Inflammatory macrophage treated with lipopolysaccharide for 4 hours (primary cell): Measurements from ENCODE around the gene OR7D2.

ENCODE experiments used
- DNase-seq: peaks from one replicate; pipeline ENCODE4 v3.0.0-alpha.2; 2020

The OR7D2 gene

GRCh38 chr19:9178901-9179300, at the start of gene OR7D2:
OR7D2 (plus strand) TSS chr19:9178979; CDS start chr19:9185782, 6,803 bp downstream.
- no peak for DNase-seq

DNA sequence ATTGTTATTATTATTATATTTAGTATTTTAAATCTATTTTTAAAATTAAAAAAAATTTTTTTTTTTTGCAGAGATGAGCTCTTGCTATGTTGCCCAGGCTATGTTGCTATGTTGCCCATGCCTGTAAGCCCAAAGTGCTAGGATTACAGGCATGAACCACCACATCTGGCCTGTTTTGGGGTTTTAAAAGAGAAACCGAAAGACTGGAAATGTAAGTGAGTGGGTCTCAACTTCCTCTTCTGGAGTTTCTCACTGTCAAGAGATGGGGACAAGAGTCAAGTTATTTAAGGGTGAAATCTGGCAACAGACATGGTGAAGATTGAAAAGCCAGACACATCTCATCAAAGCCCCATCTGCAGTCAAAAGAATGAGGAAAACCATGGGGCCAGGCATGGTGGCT, 47.8 kb upstream of the OR7D2 start:
- peak; percentile 84 for DNase-seq

- no peak for DNase-seq
Measured at GRCh38 chr19:9132422-9132821, 46.4 kb upstream of the OR7D2 start.

DNA sequence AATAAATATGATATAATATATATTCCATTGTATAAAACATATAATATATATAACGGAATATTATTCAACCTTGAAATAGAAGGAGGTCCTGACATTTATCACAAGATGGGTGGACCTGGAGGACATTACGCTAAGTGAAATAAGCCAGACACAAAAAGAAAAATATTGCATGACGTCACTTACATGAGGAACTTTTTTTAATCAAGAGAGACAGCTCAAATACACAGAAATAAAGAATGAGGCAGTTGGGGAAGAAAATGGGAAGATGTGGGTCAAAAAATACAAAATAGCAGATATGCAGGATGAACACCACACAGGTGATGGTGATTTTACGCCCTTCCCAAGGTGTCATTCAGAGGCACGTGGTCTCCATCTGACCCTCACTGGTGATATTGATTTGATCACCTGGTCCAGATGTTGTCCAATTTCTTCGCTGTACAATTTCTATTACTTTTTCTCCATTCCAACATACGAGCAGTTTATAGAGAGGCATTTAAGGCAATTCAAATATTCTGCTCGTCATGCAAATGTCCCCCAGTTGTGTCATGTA, 39.1 kb upstream of the OR7D2 start:
- DNase-seq, result no peak

DNA sequence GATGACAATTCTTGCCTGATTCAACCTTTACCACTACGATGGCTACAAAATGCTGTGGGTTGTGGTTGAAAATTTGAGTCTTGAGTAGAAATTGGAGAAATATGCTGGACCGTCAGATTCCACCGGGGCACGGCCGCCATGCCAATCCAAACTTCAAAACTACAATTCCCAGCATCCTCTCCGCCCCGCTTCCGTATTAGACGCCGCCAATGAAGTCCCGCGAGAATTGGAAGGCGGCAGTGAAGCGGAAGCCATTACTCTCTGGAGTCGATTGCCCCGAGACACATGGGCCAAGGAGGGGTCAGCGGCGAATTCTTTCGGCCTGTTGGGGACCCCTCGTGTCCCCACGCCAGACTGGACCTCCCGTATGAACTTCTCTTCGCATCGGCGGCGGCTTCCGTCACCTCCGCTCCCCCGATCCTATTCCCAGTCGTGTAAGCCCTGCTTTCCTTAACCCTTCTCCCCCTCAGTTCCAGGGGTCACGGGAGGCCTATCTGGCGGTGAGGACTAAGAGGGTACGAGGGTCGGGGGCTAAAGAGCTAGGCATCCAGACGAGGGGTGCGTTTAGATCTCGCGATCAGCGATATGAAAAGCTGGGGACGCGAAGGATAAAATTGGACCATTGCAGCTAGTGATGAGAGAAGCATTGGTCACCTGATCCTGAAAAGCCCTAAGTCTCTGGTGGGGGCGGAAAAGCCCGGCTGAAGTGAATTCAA, 38.5 kb upstream of the OR7D2 start, which contains the start of gene ZNF317:
Gene ZNF317, plus strand, starts transcription at position 239 of the 716 bp plus-strand sequence. CDS start 15,620 bp downstream, outside the sequence.
- peak; percentile 97 for DNase-seq

DNA sequence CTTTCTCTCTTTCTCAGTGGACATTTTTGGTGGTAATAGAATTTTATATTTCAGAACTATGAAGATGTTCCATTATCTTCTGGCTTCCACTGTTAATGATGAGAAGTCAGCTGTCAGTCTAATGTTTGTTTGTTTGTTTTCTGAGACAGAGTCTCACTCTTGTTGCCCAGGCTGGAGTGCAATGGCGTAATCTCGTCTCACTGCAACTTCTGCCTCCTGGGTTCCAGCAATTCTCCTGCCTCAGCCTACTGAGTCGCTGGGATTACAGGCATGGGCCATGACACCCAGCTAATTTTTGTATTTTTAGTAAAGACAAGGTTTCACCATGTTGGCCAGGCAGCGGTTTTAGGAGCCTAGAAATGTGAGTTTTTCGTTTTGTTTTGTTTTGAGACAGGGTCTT, 33.9 kb upstream of the OR7D2 start:
- no peak for DNase-seq

DNA sequence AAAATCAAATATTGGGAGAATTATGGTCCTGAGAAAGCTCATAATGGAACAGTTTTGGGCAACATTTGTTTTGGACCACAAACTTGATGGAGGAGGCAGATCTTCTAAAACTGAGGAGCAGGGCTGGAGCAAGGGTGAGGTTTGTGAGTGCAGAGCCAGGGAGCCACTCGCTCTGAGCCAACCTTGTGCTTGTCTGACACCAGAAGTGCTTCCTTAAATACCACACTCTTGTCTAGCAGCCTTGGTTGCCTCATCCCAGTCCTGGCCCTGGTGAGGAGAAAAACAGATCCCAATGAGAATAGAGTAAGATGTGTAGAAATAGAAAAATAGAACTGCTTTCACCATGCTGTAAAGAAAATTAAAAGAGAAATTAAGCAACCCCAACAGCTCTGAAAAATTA, 31.9 kb upstream of the OR7D2 start:
- DNase-seq, result no peak

- DNase-seq, result no peak
Measured at GRCh38 chr19:9148697-9149096, 30.1 kb upstream of the OR7D2 start.

GRCh38 chr19:9149997-9150396, 28.8 kb upstream of the OR7D2 start:
- DNase-seq, result no peak

GRCh38 chr19:9150650-9151049, 28.1 kb upstream of the OR7D2 start:
- no peak for DNase-seq

GRCh38 chr19:9151367-9151766, 27.4 kb upstream of the OR7D2 start:
- no peak for DNase-seq

DNA sequence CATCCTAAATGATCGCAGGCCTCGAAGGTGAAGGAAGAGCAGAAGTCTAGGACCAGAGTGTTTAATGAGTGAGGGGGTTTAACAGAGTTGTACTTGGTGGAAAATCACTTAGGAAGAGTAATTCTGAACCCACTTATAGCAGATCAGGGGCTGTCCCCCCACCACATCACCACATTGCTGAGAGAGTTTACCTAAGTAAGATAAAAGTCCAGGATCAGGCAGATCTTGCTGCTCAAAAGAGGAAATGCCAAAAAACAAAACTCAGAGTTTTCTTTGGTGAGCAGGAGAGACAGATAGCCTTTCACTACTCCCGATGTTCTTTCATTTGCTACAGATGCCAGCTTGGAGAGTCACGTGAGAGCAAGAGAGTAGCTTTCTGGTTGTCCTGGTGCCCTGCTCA, 23.2 kb upstream of the OR7D2 start:
- no peak for DNase-seq

DNA sequence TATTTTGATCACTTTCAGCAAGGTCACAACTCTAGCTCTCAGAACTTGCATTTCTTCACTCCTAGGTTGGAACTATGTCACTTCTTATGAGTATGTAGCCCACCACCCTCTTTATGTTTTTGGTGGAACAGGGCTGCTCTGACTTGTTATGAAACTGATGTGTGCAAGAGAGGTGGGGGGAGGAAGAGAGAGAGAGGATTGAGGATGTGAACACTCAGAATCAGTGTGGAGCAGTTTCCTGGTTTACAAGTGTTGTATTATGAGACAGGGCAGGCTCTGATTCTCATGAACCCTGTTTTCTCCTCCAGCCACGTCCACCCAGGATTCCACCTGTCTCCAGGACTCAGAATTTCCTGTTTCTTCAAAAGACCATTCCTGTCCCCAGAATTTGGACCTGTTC, 22.5 kb upstream of the OR7D2 start:
- no peak for DNase-seq

GRCh38 chr19:9159891-9160290, 18.9 kb upstream of the OR7D2 start:
- no peak for DNase-seq

GRCh38 chr19:9161427-9161826, 17.4 kb upstream of the OR7D2 start:
- no peak for DNase-seq

- DNase-seq, result no peak
Measured at GRCh38 chr19:9165261-9165660, 13.5 kb upstream of the OR7D2 start.

DNA sequence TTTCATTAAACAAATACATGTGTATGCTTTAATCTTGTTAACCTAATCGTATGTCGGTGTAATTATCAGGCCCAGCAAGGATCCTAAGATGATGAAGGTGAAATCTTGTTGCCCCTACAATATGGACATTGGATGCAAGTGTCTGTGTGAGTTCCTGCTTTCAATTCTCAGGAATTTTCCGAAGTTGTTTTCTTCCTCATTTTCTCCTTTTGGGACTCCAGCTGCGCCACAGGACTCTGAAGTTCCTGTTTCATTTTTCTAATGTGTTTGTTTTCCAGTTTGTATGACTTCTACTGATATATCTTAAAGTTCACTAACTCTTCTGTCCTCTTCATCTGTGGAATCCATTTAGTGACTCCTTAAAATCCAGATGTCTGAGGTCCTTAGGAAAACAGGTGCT, 11.9 kb upstream of the OR7D2 start:
- DNase-seq, result peak; percentile 6

- DNase-seq, result no peak
Measured at GRCh38 chr19:9171393-9171991, 7.3 kb upstream of the OR7D2 start.

- no peak for DNase-seq
Measured at GRCh38 chr19:9175326-9175725, 3.5 kb upstream of the OR7D2 start.

- DNase-seq, result no peak
Measured at GRCh38 chr19:9183000-9183399, 4.2 kb downstream of the OR7D2 start.

- DNase-seq, result no peak
Measured at GRCh38 chr19:9187191-9187590, 8.4 kb downstream of the OR7D2 start.

GRCh38 chr19:9189535-9189934, 10.8 kb downstream of the OR7D2 start:
- DNase-seq, result no peak

DNA sequence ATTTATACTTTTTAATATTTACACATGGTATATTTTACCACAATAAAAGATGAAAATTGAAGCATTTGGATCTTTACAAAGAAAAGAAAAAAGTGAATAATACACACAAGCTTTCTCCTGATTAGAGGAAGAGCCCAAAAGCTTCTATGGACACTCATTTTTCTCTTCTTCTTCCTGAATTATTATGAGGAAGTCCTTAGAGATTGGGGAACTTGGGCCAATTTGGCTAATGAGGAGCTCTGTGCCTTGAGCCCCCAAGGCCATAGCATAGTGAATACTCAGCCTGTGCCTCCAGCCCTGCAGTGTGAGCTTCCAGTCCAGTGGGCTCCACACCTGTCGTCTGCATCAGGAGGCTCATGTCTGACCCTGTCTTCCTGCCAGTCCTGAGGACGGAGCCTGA, 19.3 kb downstream of the OR7D2 start:
- DNase-seq, result peak; percentile 1

GRCh38 chr19:9205501-9206113, 26.8 kb downstream of the OR7D2 start:
- peak; percentile 48 for DNase-seq
